Activated CD4-positive, alpha-beta memory T cell treated with anti-CD3 and anti-CD28 coated beads, Interleukin-2, amount 10 ng/mL, durations not matched to agents 7 days and 5 days (primary cell): ENCODE measurements around the gene MEA1. TPM values are rescaled to one million over a fixed set of nuclear protein-coding genes. Genes with fewer than 3 reads are reported as not detected.

Source experiments
- CTCF ChIA-PET: fragments of 350-600 bp; sonication (Branson Sonifier 250); formaldehyde crosslinking; loops from one replicate; lab custom pipeline; 2021; ENCODE audit warnings: antibody characterized with exemption, inconsistent platforms; lab: Charles Lee
- POLR2A ChIA-PET: fragments of 350-600 bp; sonication (Branson Sonifier 250); formaldehyde crosslinking; loops from one replicate; lab custom pipeline; 2021; ENCODE audit warnings: antibody characterized with exemption; lab: Charles Lee
- DNase-seq: peaks from one replicate; pipeline ENCODE4 v3.0.0-alpha.2; 2020
- H3K27ac Mint-ChIP-seq: one replicate; pipeline ENCODE4 v1.8.0; 2021; ENCODE audit warnings: mild to moderate bottlenecking, mixed read lengths
- H3K27me3 Mint-ChIP-seq: one replicate; pipeline ENCODE4 v1.8.0; 2021; ENCODE audit warnings: mixed read lengths
- H3K36me3 Mint-ChIP-seq: one replicate; pipeline ENCODE4 v1.8.0; 2021; ENCODE audit warnings: low read depth, mixed read lengths
- H3K4me1 Mint-ChIP-seq: one replicate; pipeline ENCODE4 v1.8.0; 2021; ENCODE audit warnings: mixed read lengths
- H3K4me3 Mint-ChIP-seq: one replicate; pipeline ENCODE4 v1.8.0; 2021; ENCODE audit warnings: mild to moderate bottlenecking, mixed read lengths
- H3K9me3 Mint-ChIP-seq: one replicate; pipeline ENCODE4 v1.8.0; 2021; ENCODE audit warnings: mixed read lengths
- total RNA-seq, 2 experiments: library from RNA; stranded (reverse); gene quantifications; one replicate each; pipeline ENCODE4 v1.2.3, GENCODE V29; 2021

The MEA1 gene
- total RNA-seq, 2 experiments from 2014 or later: 56.6 to 60.6 TPM

DNA sequence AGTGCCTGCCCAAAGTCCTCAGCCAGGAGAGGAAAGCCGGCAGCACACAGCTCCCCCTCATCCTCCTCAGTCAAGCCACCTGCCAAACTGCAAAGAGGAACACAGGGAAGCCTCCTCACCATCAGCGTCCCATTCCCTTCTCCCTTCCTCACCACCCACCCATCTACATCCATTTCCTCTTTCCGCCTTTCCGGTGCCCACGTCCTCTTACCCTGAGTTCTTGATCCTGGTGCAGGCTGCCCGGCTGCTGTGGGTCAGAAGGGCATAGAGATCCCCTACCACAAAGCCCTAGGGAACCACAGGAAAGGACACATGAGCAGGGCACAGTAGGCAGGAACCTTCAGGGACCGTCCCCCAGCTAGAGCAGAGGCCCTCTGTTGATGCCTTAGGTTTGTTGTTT, 47.2 kb downstream of the MEA1 start:
- peaks cover 16% of the 10 kb centered on the region for H3K36me3 Mint-ChIP-seq
- H3K27me3 Mint-ChIP-seq: no peaks in the 10 kb centered on the region
- no peak overlapping the region for H3K27ac Mint-ChIP-seq
- CTCF ChIA-PET: interaction anchor here (1.6 kb wide), 1 partner anchor 47 kb away, joined by 4 read pairs; the partner anchor contains the start of genes KLHDC3 and MEA1
- POLR2A ChIA-PET: interaction anchor here (2.0 to 2.1 kb wide), 2 partner anchors 8 to 13 kb away, joined by 4 to 10 read pairs; partner anchors contain the start of gene PEX6
- H3K9me3 Mint-ChIP-seq: no peaks in the 10 kb centered on the region
- no peak for DNase-seq
- no peak overlapping the region for H3K4me3 Mint-ChIP-seq
- peaks cover 3% of the 10 kb centered on the region for H3K4me1 Mint-ChIP-seq

DNA sequence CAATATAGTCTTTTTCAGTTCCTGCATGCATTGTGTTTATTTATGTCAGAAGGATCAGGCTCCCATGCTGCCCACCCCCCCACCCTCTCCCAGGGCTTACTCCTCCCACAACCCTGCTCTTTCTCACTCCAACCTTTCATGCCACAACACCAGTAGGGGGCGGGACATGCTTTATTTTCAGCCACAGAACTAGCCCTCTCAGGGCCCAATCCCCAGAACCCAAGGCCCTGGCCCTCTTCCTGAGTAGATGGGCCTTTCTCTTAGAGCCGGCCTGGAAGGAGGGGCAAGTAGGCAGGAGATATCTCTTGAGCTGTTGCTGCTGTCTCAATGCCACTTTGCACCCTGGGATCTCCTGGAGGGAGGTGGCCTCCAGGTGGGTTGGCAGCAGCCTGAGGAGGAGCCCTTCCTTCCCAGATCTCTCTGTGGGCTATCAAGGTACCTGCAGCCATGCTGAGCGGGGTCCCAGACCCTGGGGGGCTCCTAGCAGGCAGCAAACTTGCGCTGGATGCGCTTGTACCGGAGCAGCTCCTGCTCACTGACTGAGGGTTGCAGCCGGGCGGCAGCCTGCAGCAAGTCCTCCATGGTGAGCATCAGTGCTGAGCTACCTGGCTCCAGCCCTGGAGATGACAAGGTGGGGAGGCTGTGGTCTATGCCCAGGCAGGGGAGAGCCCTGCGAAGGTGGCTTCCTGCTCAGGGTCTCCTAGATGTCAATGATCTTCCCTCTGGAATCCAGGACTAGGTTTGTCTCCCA, 49.7 kb downstream of the MEA1 start:
- CTCF ChIA-PET: interaction anchor here (0.9 to 3.3 kb wide), 4 partner anchors 20 to 179 kb away, joined by 3 to 15 read pairs (median 6); partner anchors contain the start of gene PPP2R5D
- Mint-ChIP-seq H3K9me3 (no peaks in the 10 kb centered on the region), H3K4me1 (peaks cover 13% of the 10 kb centered on the region), H3K27ac (no peak overlapping the region), H3K27me3 (peaks cover 3% of the 10 kb centered on the region), H3K4me3 (no peak overlapping the region), H3K36me3 (peaks cover 17% of the 10 kb centered on the region)
- peak; percentile 52 for DNase-seq
- POLR2A ChIA-PET: interaction anchor here (1.6 kb wide), 1 partner anchor 35 kb away, joined by 4 read pairs; the partner anchor contains the start of gene CNPY3

DNA sequence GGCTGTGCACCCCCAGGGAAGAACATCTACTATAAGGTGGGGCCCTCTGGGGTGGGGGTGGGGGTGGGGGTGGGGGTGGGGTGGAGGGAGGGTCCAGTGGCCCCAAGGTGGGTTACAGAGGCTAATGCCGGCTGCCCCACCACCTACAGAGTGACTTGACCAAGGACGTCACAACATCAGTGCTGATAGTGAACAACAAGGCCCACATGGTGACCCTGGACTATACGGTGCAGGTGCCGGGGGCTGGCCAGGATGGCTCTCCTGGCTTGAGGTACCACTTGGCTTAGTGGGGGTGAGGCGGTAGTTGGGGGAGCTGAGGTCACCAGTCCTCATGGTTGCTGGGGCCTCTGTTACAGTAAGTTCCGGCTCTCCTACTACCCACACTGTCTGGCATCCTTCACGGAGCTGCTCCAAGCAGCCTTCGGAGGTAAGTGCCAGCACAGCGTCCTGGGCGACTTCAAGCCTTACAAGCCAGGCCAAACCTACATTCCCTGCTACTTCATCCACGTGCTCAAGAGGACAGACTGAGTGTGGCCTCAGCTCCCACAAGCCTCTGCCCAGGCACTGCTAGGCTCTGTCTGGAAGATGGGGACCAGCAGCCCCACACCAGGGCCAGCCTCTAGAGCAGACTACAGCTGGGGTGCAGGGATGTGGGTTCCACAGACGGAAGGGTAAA, 50.4 kb downstream of the MEA1 start:
- ChIA-PET POLR2A (interaction anchor here (1.6 kb wide), 1 partner anchor 34 kb away, joined by 4 read pairs; the partner anchor contains the start of gene CNPY3), CTCF (interaction anchor here (3.3 kb wide), 1 partner anchor 180 kb away, joined by 15 read pairs; no protein-coding TSS in a partner anchor)
- Mint-ChIP-seq H3K4me1 (peaks cover 13% of the 10 kb centered on the region), H3K4me3 (no peak overlapping the region), H3K9me3 (no peaks in the 10 kb centered on the region), H3K27ac (no peak overlapping the region), H3K36me3 (peaks cover 17% of the 10 kb centered on the region), H3K27me3 (peaks cover 3% of the 10 kb centered on the region)
- no peak for DNase-seq

DNA sequence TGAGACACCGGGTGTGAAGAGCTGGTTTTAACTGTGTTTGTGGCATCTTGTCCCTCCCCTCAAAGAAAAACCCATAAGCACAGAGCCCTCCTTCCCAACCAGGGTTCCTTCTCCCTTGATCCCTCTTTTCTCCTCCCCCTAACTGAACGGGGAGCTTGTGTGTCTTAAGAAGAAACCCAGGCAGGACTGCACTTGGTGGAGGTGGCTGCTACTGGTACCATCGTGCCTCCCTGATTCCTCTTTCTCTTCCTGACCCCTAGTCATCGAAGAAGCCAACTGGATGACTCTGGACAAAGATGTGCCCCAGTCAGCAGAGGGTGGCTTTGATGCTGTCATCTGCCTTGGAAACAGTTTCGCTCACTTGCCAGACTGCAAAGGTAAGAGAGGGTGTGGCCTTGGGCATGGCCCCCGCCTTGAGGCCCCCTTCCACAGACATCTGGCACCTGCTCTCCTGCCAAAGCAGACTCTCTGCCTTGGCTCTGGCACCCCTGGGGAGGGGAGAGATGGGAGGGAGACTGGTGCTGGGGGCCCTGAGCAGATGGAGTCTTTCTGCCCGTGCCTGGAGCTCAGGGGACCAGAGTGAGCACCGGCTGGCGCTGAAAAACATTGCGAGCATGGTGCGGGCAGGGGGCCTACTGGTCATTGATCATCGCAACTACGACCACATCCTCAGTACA, 51.1 kb downstream of the MEA1 start:
- Mint-ChIP-seq H3K4me3 (no peak overlapping the region), H3K9me3 (no peaks in the 10 kb centered on the region), H3K4me1 (peaks cover 13% of the 10 kb centered on the region), H3K27me3 (peaks cover 3% of the 10 kb centered on the region), H3K27ac (no peak overlapping the region), H3K36me3 (peaks cover 17% of the 10 kb centered on the region)
- ChIA-PET POLR2A (interaction anchor here (1.1 to 1.6 kb wide), 2 partner anchors 16 to 33 kb away, joined by 3 to 4 read pairs; partner anchors contain the start of genes CNPY3 and PEX6), CTCF (interaction anchor here (3.3 kb wide), 1 partner anchor 181 kb away, joined by 15 read pairs; no protein-coding TSS in a partner anchor)
- DNase-seq: no peak

DNA sequence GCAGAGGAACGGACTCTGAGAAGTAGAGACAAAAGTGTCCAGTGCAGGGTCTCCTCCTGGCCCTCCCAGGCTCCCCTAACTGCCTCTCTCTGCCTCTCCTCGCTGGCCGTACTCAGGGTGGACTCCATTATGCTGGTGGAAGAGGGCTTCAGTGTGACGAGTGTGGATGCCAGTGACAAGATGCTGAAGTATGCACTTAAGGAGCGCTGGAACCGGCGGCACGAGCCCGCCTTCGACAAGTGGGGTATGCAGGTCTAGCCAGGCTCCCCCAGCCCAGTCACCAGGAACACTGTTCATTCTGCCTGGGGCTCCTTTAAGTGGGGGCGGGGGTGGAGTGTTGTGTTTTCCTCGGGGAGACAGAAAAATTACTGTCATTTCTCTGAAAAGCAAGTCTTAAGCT, 51.6 kb downstream of the MEA1 start:
- ChIA-PET CTCF (no interaction called here), POLR2A (interaction anchor here (1.1 kb wide), 1 partner anchor 17 kb away, joined by 3 read pairs; the partner anchor contains the start of gene PEX6)
- Mint-ChIP-seq H3K9me3 (no peaks in the 10 kb centered on the region), H3K27me3 (peaks cover 3% of the 10 kb centered on the region), H3K4me1 (peaks cover 13% of the 10 kb centered on the region), H3K4me3 (no peak overlapping the region), H3K36me3 (peaks cover 17% of the 10 kb centered on the region), H3K27ac (no peak overlapping the region)
- no peak for DNase-seq

Other genes with a start within 250 kb of the MEA1 start
- 10 to 100 TPM; 27.9 to 28.1 TPM for gene BICRAL, start 231.9 kb downstream of the MEA1 start, total RNA-seq
- 10 to 100 TPM; 71.4 to 74.2 TPM for gene RPL7L1, start 134.3 kb downstream of the MEA1 start, total RNA-seq
- not detected for gene PTCRA, start 97.9 kb downstream of the MEA1 start, total RNA-seq
- 10 to 100 TPM; 51.1 to 53.2 TPM for gene CNPY3, start 84.5 kb downstream of the MEA1 start, total RNA-seq
- gene GNMT, start 53.2 kb downstream of the MEA1 start, total RNA-seq: under 1 TPM; 0.38 to 0.60 TPM
- 10 to 100 TPM; 27.4 to 29.1 TPM for gene PEX6, start 34.8 kb downstream of the MEA1 start, total RNA-seq
- 10 to 100 TPM; 56.8 to 59.3 TPM for gene PPP2R5D, start 29.4 kb downstream of the MEA1 start, total RNA-seq
- 10 to 100 TPM; 64.6 to 68.7 TPM for gene KLHDC3, start 303 bp upstream of the MEA1 start, total RNA-seq
- 10 to 100 TPM; 59.2 to 60.4 TPM for gene RRP36, start 7.7 kb upstream of the MEA1 start, total RNA-seq
- 10 to 100 TPM; 12.7 to 13.0 TPM for gene CUL7, start 39.9 kb upstream of the MEA1 start, total RNA-seq
- gene MRPL2, start 45.5 kb upstream of the MEA1 start, total RNA-seq: 10 to 100 TPM; 46.8 to 57.8 TPM
- 10 to 100 TPM; 19.3 to 20.3 TPM for gene KLC4, start 45.7 kb upstream of the MEA1 start, total RNA-seq
- under 1 TPM; 0.23 to 0.35 TPM for gene PTK7, start 62.4 kb upstream of the MEA1 start, total RNA-seq
- gene SRF, start 157.3 kb upstream of the MEA1 start, total RNA-seq: 10 to 100 TPM; 45.8 to 45.9 TPM
- gene CUL9, start 168.2 kb upstream of the MEA1 start, total RNA-seq: 10 to 100 TPM; 45.0 to 45.9 TPM
- 10 to 100 TPM; 39.6 to 42.5 TPM for gene DNPH1, start 215.5 kb upstream of the MEA1 start, total RNA-seq
- gene TTBK1, start 229.5 kb upstream of the MEA1 start, total RNA-seq: under 1 TPM; 0.30 TPM